K562 (cell line): Measurements from ENCODE around the gene SYT10. TPM values are rescaled to one million over a fixed set of nuclear protein-coding genes. Genes with fewer than 3 reads are reported as not detected.
A peak's percentile ranks its signal among the peaks of the same experiment; 100 is the strongest.

Experiments
- ATAC-seq: fragments of 200-7000 bp; cut with Tn5 transposase; 3 replicates; pipeline ENCODE4 v1.9.1; 2020; ENCODE audit warnings: moderate library complexity
- BruUV-seq: library from RNA; stranded (reverse); fragments of 400-500 nt; replicated peaks from 2 replicates; lab custom pipeline; 2021; lab: Mats Ljungman, UMichigan
- CTCF ChIA-PET: fragments of 300-600 bp; formaldehyde crosslinking; extraction: SDS; loops from one replicate; lab custom pipeline; 2021; ENCODE audit warnings: low intra/inter-chr PET ratio; lab: Yijun Ruan, JAX
- POLR2A ChIA-PET: fragments of 300-600, 350-650 bp; sonication (Branson Sonifier 250); formaldehyde crosslinking; extraction: SDS; loops from one replicate; lab custom pipeline; 2021; ENCODE audit warnings: antibody characterized with exemption, inconsistent platforms; lab: Yijun Ruan, JAX
- DNase-seq, 4 experiments: peaks; one replicate each; pipeline versions ENCODE4 v3.0.0 to v3.0.0-alpha.2; 2011 to 2018; ENCODE audit warnings: low spot score in 3 of 4, mixed read lengths in 3 of 4; ENCODE audit errors: extremely low read depth in 1 of 4
- FAIRE-seq: peaks from 2 replicates; lab custom pipeline; 2011; peaks lifted over from hg19 to GRCh38; lab: Jason Lieb, UNC
- H2AFZ ChIP-seq: 2 replicates; pipeline ENCODE4 v1.6.0; 2011; ENCODE audit warnings: low read depth, low read length, control low read depth, inconsistent platforms
- H3K27ac ChIP-seq: fragments of 200-600 bp; 3 replicates; pipeline ENCODE4 v1.8.0; 2011; ENCODE audit warnings: low read depth, mild to moderate bottlenecking, control low read depth, inconsistent platforms, low read length, moderate library complexity, mixed read lengths; ENCODE audit errors: extremely low read depth
- H3K27me3 ChIP-seq, 2 experiments: fragments of 300-600 bp in 1 of 2; 2 replicates in 1 of 2; 3 replicates in 1 of 2; pipeline versions ENCODE4 v1.6.0 to v1.8.0; 2011; ENCODE audit warnings: inconsistent platforms in 2 of 2, low read length in 2 of 2, mild to moderate bottlenecking in 1 of 2, mixed read lengths in 1 of 2, moderate library complexity in 1 of 2; ENCODE audit not compliant: control insufficient read depth in 2 of 2, insufficient read depth in 2 of 2
- H3K36me3 ChIP-seq: fragments of 300-600 bp; 3 replicates; pipeline ENCODE4 v1.8.0; 2011; ENCODE audit warnings: mild to moderate bottlenecking, low read length, inconsistent platforms; ENCODE audit not compliant: control insufficient read depth, insufficient read depth
- H3K4me1 ChIP-seq, 2 experiments: fragments of 200-600 bp in 1 of 2; replicated peaks in 1 of 2; 2 replicates in 1 of 2; 3 replicates in 1 of 2; pipeline versions ENCODE4 v1.5.1 to v1.8.0; 2011; ENCODE audit warnings: inconsistent platforms in 2 of 2, low read length in 2 of 2, mild to moderate bottlenecking in 1 of 2, mixed read lengths in 1 of 2, moderate library complexity in 1 of 2; ENCODE audit not compliant: control insufficient read depth in 2 of 2, insufficient read depth in 2 of 2
- H3K4me2 ChIP-seq: 2 replicates; pipeline ENCODE4 v1.6.1; 2011; ENCODE audit warnings: low read length, control low read depth, inconsistent platforms, mixed read lengths; ENCODE audit not compliant: insufficient read depth
- H3K4me3 ChIP-seq: fragments of 200-600 bp; sonication (generic), shearing (Covaris generic); 2 replicates; pipeline ENCODE4 v1.5.1; 2016; ENCODE audit warnings: control low read depth, inconsistent platforms
- H3K79me2 ChIP-seq: fragments of 200-600 bp; 3 replicates; pipeline ENCODE4 v1.8.0; 2011; ENCODE audit warnings: low read length, inconsistent platforms; ENCODE audit not compliant: control insufficient read depth, insufficient read depth
- H3K9ac ChIP-seq, 2 experiments: 2 replicates each; pipeline versions ENCODE4 v1.6.0 to v1.6.1; 2011; ENCODE audit warnings: low read depth in 2 of 2, low read length in 2 of 2, control low read depth in 1 of 2, inconsistent platforms in 1 of 2, mild to moderate bottlenecking in 1 of 2, mixed read lengths in 1 of 2; ENCODE audit not compliant: insufficient read depth in 1 of 2
- H3K9me1 ChIP-seq: one replicate; pipeline ENCODE4 v1.6.0; 2011; ENCODE audit warnings: inconsistent platforms, mild to moderate bottlenecking, low read length, moderate library complexity; ENCODE audit not compliant: control insufficient read depth, insufficient read depth
- H3K9me3 ChIP-seq: replicated peaks from 2 replicates; pipeline ENCODE4 v1.5.1; 2011; ENCODE audit warnings: low read depth, low read length, inconsistent platforms; ENCODE audit not compliant: control insufficient read depth, insufficient read depth
- H4K20me1 ChIP-seq: replicated peaks from 2 replicates; pipeline ENCODE4 v1.6.1; 2011; ENCODE audit warnings: low read length, inconsistent platforms, mixed read lengths; ENCODE audit not compliant: control insufficient read depth, insufficient read depth
- DIDO1 ChIP-seq: fragments of 450-650 bp; IDR thresholded peaks from 2 replicates; pipeline ENCODE4 v1.6.1; 2016; ENCODE audit warnings: low read depth, missing biosample characterization, missing genetic modification characterization
- KAT7 ChIP-seq: sonication (generic); formaldehyde crosslinking; IDR thresholded peaks from 2 replicates; pipeline ENCODE4 v1.8.0; 2022; ENCODE audit warnings: missing genetic modification reagents, mild to moderate bottlenecking, borderline replicate concordance
- NFIC ChIP-seq: fragments of 450-650 bp; IDR thresholded peaks from 2 replicates; pipeline ENCODE4 v1.6.1; 2017; ENCODE audit warnings: mild to moderate bottlenecking, inconsistent platforms
- PHF8 ChIP-seq: fragments of 200-600 bp; sonication (generic); IDR thresholded peaks from 2 replicates; pipeline ENCODE4 v1.6.1; 2012; ENCODE audit warnings: mixed run types, mild to moderate bottlenecking, inconsistent platforms, low read length, moderate library complexity, borderline replicate concordance
- SRSF7 ChIP-seq: fragments of 200-400 bp; formaldehyde crosslinking; optimal IDR thresholded peaks from 2 replicates; pipeline ENCODE3; 2017; ENCODE audit warnings: mild to moderate bottlenecking, low read depth, low read length
- WGBS: fragments of 100-300 bp; shearing (Covaris generic); methylation state at CpG from one replicate; pipeline ENCODE4 v1.1.6; 2016; ENCODE audit warnings: low coverage, mixed read lengths; ENCODE audit not compliant: insufficient coverage; ENCODE audit errors: missing lambda C conversion rate; 5-methylcytosine and 5-hydroxymethylcytosine counted together
- in situ Hi-C: fragments of 300-500 bp; cut with MboI; formaldehyde crosslinking; loops from 4 replicates; pipeline ENCODE4 v1.15.0; 2018; ENCODE audit warnings: inconsistent platforms, mixed read lengths
- intact Hi-C: fragments of 100-400 bp; cut with micrococcal nuclease; formaldehyde crosslinking; loops from 2 replicates; pipeline ENCODE4 v1.14.2; 2022
- polyA plus RNA-seq, 8 experiments: library from polyadenylated mRNA; depleted of rRNA in 4 of 8; stranded (reverse) in 5 of 8; unstranded in 3 of 8; fragments of >200 nt; fragmentation: Nextera tagmentation in 2 of 8; fragmentation: Illumina TruSeq in 1 of 8; extraction: Ambion mirVana in 2 of 8; extraction: Trizol in 1 of 8; gene quantifications; 2 replicates each; pipeline versions ENCODE4 v1.2.1 to v1.2.3, GENCODE V29; 2011 to 2014; ENCODE audit warnings: inconsistent platforms in 1 of 8, missing spikeins in 1 of 8
- total RNA-seq, 7 experiments: library from RNA; depleted of rRNA in 6 of 7; stranded (reverse); fragments of >200 nt in 6 of 7; fragmentation: Illumina TruSeq in 2 of 7; extraction: Trizol in 2 of 7; gene quantifications; 2 replicates each; pipeline versions ENCODE4 v1.2.1 to v1.2.3, GENCODE V29; 2011 to 2021; ENCODE audit warnings: low replicate concordance in 1 of 7
- TF ChIP-seq, protein P1 (sequence below): fragments of 250-450 bp; sonication (Bioruptor Pico); IDR thresholded peaks from 2 replicates; pipeline ENCODE4 v1.8.0; 2021; ENCODE audit warnings: moderate library complexity, mild to moderate bottlenecking, inconsistent platforms

SYT10 gene
- total and polyA plus RNA-seq, 9 of the 15 experiments (the other 6 are each of a cell fraction or from before 2014, with no cell fraction given) = 0.27 to 6.2 (median 2.5) TPM

DNA sequence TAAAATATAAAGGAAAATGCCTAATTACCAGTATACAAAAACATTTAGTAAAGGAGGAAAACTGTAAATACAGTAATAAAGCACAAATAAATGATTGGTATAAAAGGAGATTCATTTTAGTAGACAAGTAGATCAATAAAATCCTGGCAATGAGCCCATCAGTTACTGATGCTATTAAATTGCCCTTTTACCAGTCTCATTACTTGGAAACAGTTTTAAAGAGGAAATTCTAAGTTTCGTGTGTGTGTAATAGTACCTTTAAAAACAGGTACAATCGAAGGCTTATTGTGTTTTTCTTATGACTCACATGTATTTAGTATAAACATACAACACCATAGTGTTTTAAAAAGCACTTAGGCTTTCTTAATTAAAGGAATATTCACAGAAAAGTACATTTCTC lies 46.4 kb upstream of the SYT10 start:
- Histone ChIP-seq H4K20me1 (no peaks in the 10 kb centered on the region), H3K4me3 (no peak overlapping the region), H3K79me2 (no peaks in the 10 kb centered on the region), H3K9me3 (no peaks in the 10 kb centered on the region), H3K9ac (no peak overlapping the region), H3K4me1 (peaks cover 0 to 11% of the 10 kb centered on the region in 2 experiments; a peak in 1 of 5 replicates), H3K27ac (no peak overlapping the region), H2AFZ (no peak overlapping the region), H3K27me3 (no peaks in the 10 kb centered on the region), H3K9me1 (no peaks in the 10 kb centered on the region), H3K36me3 (no peaks in the 10 kb centered on the region), H3K4me2 (no peak overlapping the region)
- no TSS peak for BruUV-seq
- 25% methylated on average over 2 of the region's 2 CpGs for WGBS
- in situ Hi-C loops (no loop called here), intact Hi-C loops (no loop called here)
- TF ChIP-seq KAT7 (CRISPR knock-in tag) (no peak), NFIC (peak; percentile 76)
- DNase-seq = no peak
- FAIRE-seq = no peak
- CTCF ChIA-PET = no interaction called here
- POLR2A ChIA-PET = no interaction called here
- ATAC-seq = no peak

- no peak for TF ChIP-seq SRSF7
- TF ChIP-seq, protein P1, sequence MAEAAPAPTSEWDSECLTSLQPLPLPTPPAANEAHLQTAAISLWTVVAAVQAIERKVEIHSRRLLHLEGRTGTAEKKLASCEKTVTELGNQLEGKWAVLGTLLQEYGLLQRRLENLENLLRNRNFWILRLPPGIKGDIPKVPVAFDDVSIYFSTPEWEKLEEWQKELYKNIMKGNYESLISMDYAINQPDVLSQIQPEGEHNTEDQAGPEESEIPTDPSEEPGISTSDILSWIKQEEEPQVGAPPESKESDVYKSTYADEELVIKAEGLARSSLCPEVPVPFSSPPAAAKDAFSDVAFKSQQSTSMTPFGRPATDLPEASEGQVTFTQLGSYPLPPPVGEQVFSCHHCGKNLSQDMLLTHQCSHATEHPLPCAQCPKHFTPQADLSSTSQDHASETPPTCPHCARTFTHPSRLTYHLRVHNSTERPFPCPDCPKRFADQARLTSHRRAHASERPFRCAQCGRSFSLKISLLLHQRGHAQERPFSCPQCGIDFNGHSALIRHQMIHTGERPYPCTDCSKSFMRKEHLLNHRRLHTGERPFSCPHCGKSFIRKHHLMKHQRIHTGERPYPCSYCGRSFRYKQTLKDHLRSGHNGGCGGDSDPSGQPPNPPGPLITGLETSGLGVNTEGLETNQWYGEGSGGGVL (CRISPR knock-in tag) = no peak
- TF ChIP-seq PHF8 = no peak
- no peak for TF ChIP-seq DIDO1 (tag)
These were observed 44.5 kb upstream of the SYT10 start for GRCh38 chr12:33484161-33484560.

More at GRCh38 chr12:33484161-33484560, 44.5 kb upstream of the SYT10 start:
- Histone ChIP-seq H3K4me3 (no peak overlapping the region), H3K27ac (no peak overlapping the region), H4K20me1 (no peaks in the 10 kb centered on the region), H3K4me2 (no peak overlapping the region), H2AFZ (peak overlapping the region; percentile 57), H3K4me1 (peaks cover 0 to 11% of the 10 kb centered on the region in 2 experiments; a peak in 1 of 5 replicates), H3K36me3 (no peaks in the 10 kb centered on the region), H3K9ac (no peak overlapping the region), H3K79me2 (no peaks in the 10 kb centered on the region), H3K27me3 (no peaks in the 10 kb centered on the region), H3K9me1 (no peaks in the 10 kb centered on the region), H3K9me3 (no peaks in the 10 kb centered on the region)
- FAIRE-seq (no peak), DNase-seq (peak in 1 of 4 experiments; percentile 14), ATAC-seq (peak; percentile 51)
- POLR2A ChIA-PET = no interaction called here
- 7% methylated on average over 1 of the region's 1 CpG for WGBS
- intact Hi-C loops (no loop called here), in situ Hi-C loops (no loop called here)
- no TSS peak for BruUV-seq
- CTCF ChIA-PET = no interaction called here
